Thyroid gland (tissue), 4 donors: ENCODE results near the gene BMP4. TPM values are rescaled to one million over a fixed set of nuclear protein-coding genes. Genes with fewer than 3 reads are reported as not detected.

ENCODE experiments used
- DNase-seq, 2 donors: peaks; one replicate each; pipeline ENCODE4 v3.0.0-alpha.2; 2019
- H3K27ac ChIP-seq, 3 donors: fragments of 200-600 bp; sonication (generic); 1 replicate in 2 of 3; 2 replicates in 1 of 3; pipeline ENCODE4 v1.5.1; 2016 to 2019; ENCODE audit warnings: mild to moderate bottlenecking in 1 of 3, moderate library complexity in 1 of 3
- H3K27me3 ChIP-seq: fragments of 200-600 bp; sonication (generic); one replicate; pipeline ENCODE4 v1.5.1; 2019
- H3K36me3 ChIP-seq, 2 donors: fragments of 200-600 bp; sonication (generic); one replicate each; pipeline ENCODE4 v1.5.1; 2016 to 2019
- H3K4me1 ChIP-seq, 2 donors: fragments of 200-600 bp; sonication (generic); one replicate each; pipeline ENCODE4 v1.5.1; 2017 to 2019
- H3K4me3 ChIP-seq, 3 donors: fragments of 200-600 bp; sonication (generic); replicated peaks in 1 of 3; 1 replicate in 2 of 3; 2 replicates in 1 of 3; pipeline ENCODE4 v1.5.1; 2016; ENCODE audit warnings: mild to moderate bottlenecking in 1 of 3
- H3K9me3 ChIP-seq: fragments of 200-600 bp; sonication (generic); one replicate; pipeline ENCODE4 v1.5.1; 2017
- POLR2A ChIP-seq, 2 donors: fragments of 450-650 bp; IDR thresholded peaks; one replicate each; pipeline ENCODE4 v1.6.1; 2017; ENCODE audit warnings: antibody characterized with exemption in 2 of 2, mild to moderate bottlenecking in 2 of 2, moderate library complexity in 1 of 2
- WGBS, 2 donors: methylation state at CpG; one replicate each; pipeline ENCODE4 v1.1.5; 2017; 5-methylcytosine and 5-hydroxymethylcytosine counted together
- intact Hi-C: fragments of 100-400 bp; cut with DNase I; formaldehyde crosslinking; loops from one replicate; pipeline ENCODE4 v1.15.1; 2023
- total RNA-seq, 4 donors: library from RNA; depleted of rRNA; stranded (reverse); fragments of >200 nt; gene quantifications; one replicate each; pipeline ENCODE4 v1.2.3, GENCODE V29; 2016
- TF ChIP-seq, protein P1 (sequence below), 6 experiments: fragments of 200-600 bp in 3 of 6; fragments of 450-650 bp in 3 of 6; sonication (generic) in 3 of 6; IDR thresholded peaks; one replicate each; pipeline ENCODE4 v1.5.1; 2016 to 2019; ENCODE audit warnings: antibody characterized with exemption in 6 of 6, mild to moderate bottlenecking in 2 of 6, inconsistent platforms in 1 of 6, moderate library complexity in 1 of 6

BMP4 gene
- total RNA-seq, 4 donors from 2014 or later, result 8.5 to 27.2 (median 11.6) TPM

DNA sequence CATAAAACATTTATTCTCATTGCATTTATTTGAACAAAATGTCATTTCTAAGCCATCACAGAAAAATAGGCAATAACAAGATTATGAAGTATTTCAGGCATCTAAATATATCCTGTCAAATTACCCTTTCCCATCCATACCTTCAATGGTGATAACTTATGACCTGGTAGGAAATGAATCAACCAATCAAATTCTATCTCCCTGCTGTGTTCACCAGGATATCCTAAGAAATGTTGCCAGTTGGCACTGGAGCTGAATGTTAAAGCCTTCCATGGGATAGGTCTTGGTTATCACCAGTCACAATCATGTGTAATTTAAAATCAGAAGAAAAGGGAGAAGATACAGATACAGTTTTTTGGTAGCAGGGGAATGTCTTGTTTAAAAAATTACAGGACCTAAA is 23.7 kb downstream of the BMP4 start:
- intact Hi-C loops, result loop anchor here (10.0 kb wide), 1 partner anchor 402 kb away; no protein-coding TSS in a partner anchor
- H3K36me3 ChIP-seq, result no peaks in the 10 kb centered on the region
- TF ChIP-seq, protein P1, sequence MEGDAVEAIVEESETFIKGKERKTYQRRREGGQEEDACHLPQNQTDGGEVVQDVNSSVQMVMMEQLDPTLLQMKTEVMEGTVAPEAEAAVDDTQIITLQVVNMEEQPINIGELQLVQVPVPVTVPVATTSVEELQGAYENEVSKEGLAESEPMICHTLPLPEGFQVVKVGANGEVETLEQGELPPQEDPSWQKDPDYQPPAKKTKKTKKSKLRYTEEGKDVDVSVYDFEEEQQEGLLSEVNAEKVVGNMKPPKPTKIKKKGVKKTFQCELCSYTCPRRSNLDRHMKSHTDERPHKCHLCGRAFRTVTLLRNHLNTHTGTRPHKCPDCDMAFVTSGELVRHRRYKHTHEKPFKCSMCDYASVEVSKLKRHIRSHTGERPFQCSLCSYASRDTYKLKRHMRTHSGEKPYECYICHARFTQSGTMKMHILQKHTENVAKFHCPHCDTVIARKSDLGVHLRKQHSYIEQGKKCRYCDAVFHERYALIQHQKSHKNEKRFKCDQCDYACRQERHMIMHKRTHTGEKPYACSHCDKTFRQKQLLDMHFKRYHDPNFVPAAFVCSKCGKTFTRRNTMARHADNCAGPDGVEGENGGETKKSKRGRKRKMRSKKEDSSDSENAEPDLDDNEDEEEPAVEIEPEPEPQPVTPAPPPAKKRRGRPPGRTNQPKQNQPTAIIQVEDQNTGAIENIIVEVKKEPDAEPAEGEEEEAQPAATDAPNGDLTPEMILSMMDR (IDR thresholded peaks at IDR 0.05), result no peak
- TF ChIP-seq POLR2A (IDR thresholded peaks at IDR 0.05), result no peak
- H3K9me3 ChIP-seq, result no peaks in the 10 kb centered on the region
- H3K27me3 ChIP-seq, result no peaks in the 10 kb centered on the region
- H3K4me3 ChIP-seq, result no peak overlapping the region
- no peak for DNase-seq
- no peaks in the 10 kb centered on the region for H3K4me1 ChIP-seq
- no peak overlapping the region for H3K27ac ChIP-seq

DNA sequence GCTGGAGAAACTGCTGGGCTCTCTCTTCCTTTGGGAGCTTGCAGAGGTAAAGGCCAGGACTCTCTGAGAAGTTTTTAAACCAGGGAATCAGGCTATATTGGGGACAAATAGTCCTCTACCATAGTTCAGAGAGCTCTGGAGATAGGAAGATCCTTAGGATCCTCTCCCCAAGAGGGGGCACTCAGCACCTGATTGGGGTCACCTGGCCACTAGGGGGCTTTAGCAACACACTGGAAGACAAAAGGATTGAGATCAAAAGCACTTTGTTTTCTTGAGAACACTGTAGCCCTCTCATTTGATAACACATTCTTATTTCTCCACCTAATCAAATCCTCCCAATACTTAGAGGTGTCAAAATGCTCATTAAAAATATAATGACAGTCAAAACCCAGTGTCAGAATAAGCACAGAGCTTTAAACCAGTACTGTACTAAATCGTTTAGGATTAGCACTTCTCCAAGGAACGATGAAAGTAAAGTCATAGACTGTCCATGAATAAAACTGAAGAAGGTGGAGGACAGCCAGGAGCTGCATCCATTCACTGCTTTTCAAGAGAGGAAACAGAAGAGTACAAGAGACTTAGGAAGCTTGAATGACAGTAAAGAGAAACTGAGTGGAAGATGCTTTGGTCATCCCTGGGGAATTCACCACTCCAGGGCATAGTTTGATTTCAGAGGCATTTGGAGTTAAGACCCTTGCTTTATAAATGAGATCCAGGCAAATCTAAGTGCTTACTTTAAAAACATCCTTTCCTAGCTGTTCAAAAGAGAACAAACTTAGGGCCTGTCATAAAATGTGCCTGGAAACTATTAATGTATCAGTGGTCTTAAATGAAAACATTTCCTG is 26.5 kb downstream of the BMP4 start:
- intact Hi-C loops, result loop anchor here (10.0 kb wide), 1 partner anchor 405 kb away; no protein-coding TSS in a partner anchor
- DNase-seq, result peak; percentile 57 to 70

DNA sequence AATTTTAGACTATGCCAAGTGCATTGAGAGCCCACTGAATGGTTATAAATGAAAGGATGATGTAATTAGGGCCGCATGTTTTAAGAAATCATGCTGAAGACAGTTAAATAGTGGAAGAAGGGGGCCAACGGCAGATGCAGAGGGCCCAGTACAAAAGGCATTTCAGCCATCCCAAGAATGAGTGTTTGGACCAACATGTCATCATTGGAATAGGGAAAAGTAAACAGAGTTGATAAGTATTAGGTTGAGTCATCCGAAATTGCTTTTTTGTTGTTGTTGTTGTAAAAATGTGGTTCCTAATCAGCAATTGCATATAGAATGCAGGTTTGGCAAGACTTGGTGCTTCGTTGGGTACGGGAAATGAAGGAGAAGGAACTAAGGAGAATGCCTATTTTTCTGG is 29.5 kb downstream of the BMP4 start:
- DNase-seq, result no peak
- no peaks in the 10 kb centered on the region for H3K9me3 ChIP-seq
- WGBS, 2 donors, result 84 to 88% methylated on average over 5 of the region's 5 CpGs
- H3K27me3 ChIP-seq, result no peaks in the 10 kb centered on the region
- intact Hi-C loops, result no loop called here
- TF ChIP-seq POLR2A (IDR thresholded peaks at IDR 0.05), result no peak
- TF ChIP-seq, protein P1 (IDR thresholded peaks at IDR 0.05), result no peak
- H3K4me1 ChIP-seq, result peaks cover 8 to 13% of the 10 kb centered on the region in 2 donors
- no peak overlapping the region for H3K4me3 ChIP-seq
- no peaks in the 10 kb centered on the region for H3K36me3 ChIP-seq
- H3K27ac ChIP-seq, result no peak overlapping the region

More for the DNA sequence above, 26.5 kb downstream of the BMP4 start:
- Histone ChIP-seq H3K4me1 (peaks cover 4 to 6% of the 10 kb centered on the region in 2 donors), H3K27ac (no peak overlapping the region), H3K9me3 (no peaks in the 10 kb centered on the region), H3K36me3 (no peaks in the 10 kb centered on the region), H3K4me3 (no peak overlapping the region), H3K27me3 (no peaks in the 10 kb centered on the region)
- 77 to 83% methylated on average over 2 of the region's 2 CpGs for whole genome bisulfite sequencing, 2 donors
- no peak for TF ChIP-seq POLR2A (IDR thresholded peaks at IDR 0.05)
- TF ChIP-seq, protein P1 (IDR thresholded peaks at IDR 0.05), result peak in 5 of 6 experiments; percentile 36 to 59 (median 57)

DNA sequence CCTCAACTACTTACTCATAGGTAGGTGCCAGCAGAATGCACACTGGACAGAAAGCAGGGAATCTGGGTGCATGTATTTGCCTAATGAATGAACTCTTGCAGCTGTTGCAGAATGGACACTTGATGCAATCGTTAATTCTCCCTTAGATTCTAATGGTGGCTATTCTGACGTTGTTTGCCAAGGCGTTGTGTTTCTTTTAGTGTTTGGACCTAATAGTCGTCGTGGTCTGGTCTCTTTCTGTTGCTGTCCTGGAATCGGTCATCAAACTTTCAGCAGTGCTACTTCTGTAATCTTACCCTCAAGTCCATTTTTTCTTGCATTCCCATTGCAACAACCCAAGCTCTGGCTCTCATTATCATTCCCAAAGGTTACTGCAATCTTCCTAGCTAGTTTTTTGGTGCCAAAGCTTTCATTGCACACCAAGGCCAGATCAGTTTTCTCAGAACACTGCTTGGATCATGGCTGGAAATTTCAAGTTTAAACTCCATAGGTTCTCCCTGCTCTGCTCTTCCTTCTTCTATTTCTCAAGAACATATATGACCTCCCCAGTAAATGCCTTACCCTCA is 31.3 kb downstream of the BMP4 start:
- 63 to 70% methylated on average over 6 of the region's 6 CpGs for WGBS, 2 donors
- no peaks in the 10 kb centered on the region for H3K36me3 ChIP-seq
- no peak for TF ChIP-seq POLR2A (IDR thresholded peaks at IDR 0.05)
- TF ChIP-seq, protein P1 (IDR thresholded peaks at IDR 0.05), result no peak
- no peaks in the 10 kb centered on the region for H3K27me3 ChIP-seq
- H3K27ac ChIP-seq, result peak overlapping the region in 1 of 3 donors; percentile 32
- DNase-seq, result no peak
- no peak overlapping the region for H3K4me3 ChIP-seq
- intact Hi-C loops, result no loop called here
- H3K4me1 ChIP-seq, result peaks cover 8 to 13% of the 10 kb centered on the region in 2 donors
- H3K9me3 ChIP-seq, result no peaks in the 10 kb centered on the region

DNA sequence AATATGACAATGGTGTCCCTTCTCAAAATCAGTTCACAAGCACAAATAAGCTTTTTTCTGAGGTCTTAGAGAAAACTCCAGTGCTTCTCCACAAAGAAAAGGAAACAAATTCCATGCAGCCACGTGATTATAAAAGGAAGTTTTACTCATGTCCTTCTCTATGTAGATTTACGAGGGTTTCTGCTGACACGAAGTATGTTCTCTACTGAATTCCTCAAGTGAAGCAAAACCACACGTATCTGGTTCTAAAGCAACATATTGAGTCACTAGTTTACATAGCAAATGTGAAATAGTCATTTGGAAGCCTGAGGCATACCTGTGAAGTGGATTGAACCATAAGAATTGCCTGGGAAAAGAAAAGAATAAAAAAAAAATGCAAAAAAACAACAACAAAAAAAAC is 31.9 kb downstream of the BMP4 start:
- Histone ChIP-seq H3K9me3 (no peaks in the 10 kb centered on the region), H3K27me3 (no peaks in the 10 kb centered on the region), H3K36me3 (no peaks in the 10 kb centered on the region), H3K4me3 (no peak overlapping the region), H3K4me1 (peaks cover 8 to 13% of the 10 kb centered on the region in 2 donors), H3K27ac (peak overlapping the region in 1 of 3 donors; percentile 32)
- DNase-seq, result no peak
- WGBS, 2 donors, result 4 to 6% methylated on average over 4 of the region's 4 CpGs
- intact Hi-C loops, result no loop called here
- TF ChIP-seq POLR2A (IDR thresholded peaks at IDR 0.05), result no peak
- TF ChIP-seq, protein P1 (IDR thresholded peaks at IDR 0.05), result no peak
